Measurements from ENCODE around the gene CLPX.
"Not testable (repeated sequence)": the region's sequence is repeated elsewhere in the genome, so short reads cannot be mapped to it uniquely, and the experiment has no call there.

Gene CLPX

GRCh38 chr15:65101891-65102708 lies 83.0 kb downstream of the CLPX start:
- DNase-seq (ENCODE audit: low read depth, low spot score) = no peak

GRCh38 chr15:65101411-65101890 lies 83.7 kb downstream of the CLPX start:
- peak; percentile 68 for DNase-seq (ENCODE audit: low read depth, low spot score)

- no peak for DNase-seq (ENCODE audit: low read depth, low spot score)
These were observed 84.7 kb downstream of the CLPX start for GRCh38 chr15:65100442-65100841.

- not testable (repeated sequence) for DNase-seq (ENCODE audit: low read depth, low spot score)
These were observed 85.3 kb downstream of the CLPX start for GRCh38 chr15:65099801-65100200.

GRCh38 chr15:65099336-65099735 lies 85.8 kb downstream of the CLPX start:
- no peak for DNase-seq (ENCODE audit: low read depth, low spot score)

Measured in iPS DF 19.7 (cell line).